ENCODE measurements around the gene CLCN5.

- TF ChIP-seq CTCF (IDR thresholded peaks at IDR 0.05), result no peak
- no peak for TF ChIP-seq EP300 (IDR thresholded peaks at IDR 0.05)
- no peak for TF ChIP-seq POLR2AphosphoS5 (IDR thresholded peaks at IDR 0.05)
Observed at GRCh38 chrX:49910344-49910743, 12.1 kb upstream of the CLCN5 start.

Measured in gastroesophageal sphincter (tissue), 3 donors.